Fibroblast of villous mesenchyme (primary cell): Measurements from ENCODE around the gene P3H4. TPM values are rescaled to one million over a fixed set of nuclear protein-coding genes. Genes with fewer than 3 reads are reported as not detected.
A peak's percentile ranks its signal among the peaks of the same experiment; 100 is the strongest.
"Not testable (repeated sequence)": the region's sequence is repeated elsewhere in the genome, so short reads cannot be mapped to it uniquely, and the experiment has no call there.

Experiments
- DNase-seq: peaks from one replicate; pipeline ENCODE4 v3.0.0-alpha.2; 2010; ENCODE audit warnings: low read depth
- H3K4me3 ChIP-seq: 2 replicates; pipeline ENCODE4 v1.5.1; 2011; ENCODE audit warnings: low read depth, mild to moderate bottlenecking, low read length
- total RNA-seq: library from RNA; depleted of rRNA; stranded (reverse); fragments of >200 nt; gene quantifications from 2 replicates; pipeline ENCODE4 v1.2.3, GENCODE V29; 2012
- TF ChIP-seq, protein P1 (sequence below): IDR thresholded peaks from 2 replicates; pipeline ENCODE4 v1.5.1; 2012; ENCODE audit warnings: low read depth, mild to moderate bottlenecking, low read length; ENCODE audit not compliant: insufficient read depth

P3H4 gene
- total RNA-seq, 1 donor, result 88.1 TPM

GRCh38 chr17:41837761-41838538 is 26.2 kb upstream of the P3H4 start, which contains the start of gene KLHL10:
TSS of gene KLHL10 (plus strand) at chr17:41837825. CDS start at chr17:41837933, 108 bp downstream.
- DNase-seq, result no peak
- no peak within 1 kb of the TSS for H3K4me3 ChIP-seq
- TF ChIP-seq, protein P1, sequence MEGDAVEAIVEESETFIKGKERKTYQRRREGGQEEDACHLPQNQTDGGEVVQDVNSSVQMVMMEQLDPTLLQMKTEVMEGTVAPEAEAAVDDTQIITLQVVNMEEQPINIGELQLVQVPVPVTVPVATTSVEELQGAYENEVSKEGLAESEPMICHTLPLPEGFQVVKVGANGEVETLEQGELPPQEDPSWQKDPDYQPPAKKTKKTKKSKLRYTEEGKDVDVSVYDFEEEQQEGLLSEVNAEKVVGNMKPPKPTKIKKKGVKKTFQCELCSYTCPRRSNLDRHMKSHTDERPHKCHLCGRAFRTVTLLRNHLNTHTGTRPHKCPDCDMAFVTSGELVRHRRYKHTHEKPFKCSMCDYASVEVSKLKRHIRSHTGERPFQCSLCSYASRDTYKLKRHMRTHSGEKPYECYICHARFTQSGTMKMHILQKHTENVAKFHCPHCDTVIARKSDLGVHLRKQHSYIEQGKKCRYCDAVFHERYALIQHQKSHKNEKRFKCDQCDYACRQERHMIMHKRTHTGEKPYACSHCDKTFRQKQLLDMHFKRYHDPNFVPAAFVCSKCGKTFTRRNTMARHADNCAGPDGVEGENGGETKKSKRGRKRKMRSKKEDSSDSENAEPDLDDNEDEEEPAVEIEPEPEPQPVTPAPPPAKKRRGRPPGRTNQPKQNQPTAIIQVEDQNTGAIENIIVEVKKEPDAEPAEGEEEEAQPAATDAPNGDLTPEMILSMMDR, result no peak

GRCh38 chr17:41836550-41837196 is 24.9 kb upstream of the P3H4 start:
- TF ChIP-seq, protein P1, result no peak
- peak; percentile 5 for DNase-seq
- peak overlapping the region; percentile 78 for H3K4me3 ChIP-seq

DNA sequence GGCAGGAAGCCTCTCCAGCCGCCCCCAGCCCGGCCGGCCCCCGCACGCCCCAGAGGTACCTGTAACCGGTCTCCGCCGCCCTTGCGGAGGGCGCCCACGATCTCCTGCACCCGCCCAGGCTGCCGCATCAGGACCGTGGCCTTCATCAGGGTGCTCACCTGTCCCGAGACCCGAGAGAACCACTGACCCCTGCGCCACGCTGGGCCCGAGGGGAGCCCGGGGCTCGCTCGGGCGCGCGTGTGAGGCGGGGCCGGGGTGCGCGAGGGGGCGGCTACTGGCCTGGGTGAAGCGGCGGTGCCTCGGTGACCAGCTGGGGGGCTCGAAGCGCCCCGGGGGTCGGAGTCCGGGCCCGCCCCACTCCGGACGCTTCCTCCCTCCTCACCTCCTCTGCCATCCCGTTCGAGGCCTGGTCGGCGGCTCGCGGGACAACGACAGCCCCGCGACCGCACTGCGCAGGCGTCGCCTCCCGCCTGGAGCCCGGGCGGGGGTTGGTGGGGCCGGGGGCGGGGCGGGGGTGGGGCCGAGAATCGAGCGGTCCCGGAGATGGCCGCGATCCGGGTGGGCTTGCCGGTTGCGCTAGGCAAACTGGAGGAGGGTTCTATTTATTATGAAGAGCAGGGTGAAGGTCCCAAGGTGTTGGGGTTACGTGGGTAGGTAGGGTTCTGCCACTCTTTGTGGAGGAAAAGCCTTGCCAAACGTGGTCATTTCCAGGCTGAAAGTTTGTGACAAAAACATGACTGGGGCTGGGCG is 24.2 kb upstream of the P3H4 start, which contains the start of gene NT5C3B:
Gene NT5C3B, minus strand, starts transcription at position 433 of the 750 bp plus-strand sequence. Its CDS starts 39 bp downstream, at position 394.
- TF ChIP-seq, protein P1, result no peak
- DNase-seq, result peak; percentile 21
- peak within 1 kb of the TSS; percentile 78 for H3K4me3 ChIP-seq

- TF ChIP-seq, protein P1, result no peak
- peak; percentile 17 for DNase-seq
Measured at GRCh38 chr17:41835214-41835799, 23.6 kb upstream of the P3H4 start.

DNA sequence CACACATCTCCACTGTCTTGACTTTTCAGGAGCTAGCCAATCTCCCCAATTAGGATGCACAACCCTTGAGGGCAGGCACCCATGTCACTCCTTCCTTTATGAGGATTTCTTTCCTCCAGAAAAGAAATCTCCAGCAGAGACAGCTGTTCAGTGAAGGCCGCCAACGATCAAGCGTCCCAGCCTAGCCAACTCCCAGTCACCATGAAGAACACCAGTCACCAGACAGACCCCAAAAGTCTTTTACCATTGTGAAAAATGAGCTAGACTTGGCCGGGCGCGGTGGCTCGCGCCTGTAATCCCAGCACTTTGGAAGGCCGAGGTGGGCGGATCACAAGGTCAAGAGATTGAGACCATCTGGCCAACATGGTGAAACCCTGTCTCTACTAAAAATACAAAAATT is 18.2 kb upstream of the P3H4 start:
- DNase-seq, H3K4me3 ChIP-seq: not testable (repeated sequence)

More at GRCh38 chr17:41835214-41835799, 23.6 kb upstream of the P3H4 start:
- H3K4me3 ChIP-seq, result peak overlapping the region; percentile 78

- H3K4me3 ChIP-seq, result no peak overlapping the region
- TF ChIP-seq, protein P1, result no peak
- DNase-seq, result no peak
Measured at GRCh38 chr17:41825175-41825845, 13.6 kb upstream of the P3H4 start.
